Endothelial cell (in vitro differentiated cells): Measurements from ENCODE around the gene IL5RA. TPM values are rescaled to one million over a fixed set of nuclear protein-coding genes. Genes with fewer than 3 reads are reported as not detected.

Experiments used
- DNase-seq: peaks from one replicate; pipeline ENCODE4 v3.0.0; 2021; ENCODE audit warnings: low spot score
- H3K27ac Mint-ChIP-seq: one replicate; pipeline ENCODE4 v1.8.0; 2021; ENCODE audit warnings: mixed read lengths, inconsistent platforms; ENCODE audit not compliant: unreplicated experiment
- H3K27me3 Mint-ChIP-seq: one replicate; pipeline ENCODE4 v1.8.0; 2021; ENCODE audit warnings: mild to moderate bottlenecking, moderate library complexity, mixed read lengths, inconsistent platforms; ENCODE audit not compliant: unreplicated experiment
- H3K36me3 Mint-ChIP-seq: one replicate; pipeline ENCODE4 v1.8.0; 2021; ENCODE audit warnings: mild to moderate bottlenecking, low read depth, mixed read lengths, inconsistent platforms; ENCODE audit not compliant: unreplicated experiment
- H3K4me1 Mint-ChIP-seq: one replicate; pipeline ENCODE4 v1.8.0; 2021; ENCODE audit warnings: mild to moderate bottlenecking, mixed read lengths, inconsistent platforms; ENCODE audit not compliant: unreplicated experiment
- H3K4me3 Mint-ChIP-seq: one replicate; pipeline ENCODE4 v1.8.0; 2021; ENCODE audit warnings: mild to moderate bottlenecking, mixed read lengths, inconsistent platforms; ENCODE audit not compliant: unreplicated experiment
- H3K9me3 Mint-ChIP-seq: one replicate; pipeline ENCODE4 v1.8.0; 2021; ENCODE audit warnings: mixed read lengths, inconsistent platforms; ENCODE audit not compliant: unreplicated experiment
- total RNA-seq: library from RNA; stranded (reverse); fragmentation: NEBNext Ultra II Directional; extraction: Animal tissue kit (Norgen Biotek cat#: 25700); gene quantifications from one replicate; pipeline ENCODE4 v1.2.1, GENCODE V29; 2021; ENCODE audit not compliant: unreplicated experiment
- TF ChIP-seq, protein P1 (sequence below): fragments of 200-600 bp; sonication (generic); IDR thresholded peaks from one replicate; pipeline ENCODE4 v1.5.0; 2021; ENCODE audit warnings: antibody characterized with exemption; ENCODE audit not compliant: unreplicated experiment

IL5RA gene
- total RNA-seq, 1 donor from 2014 or later: not detected

GRCh38 chr3:3053974-3054373, 56.2 kb downstream of the IL5RA start:
- peaks cover 5% of the 10 kb centered on the region for H3K27me3 Mint-ChIP-seq
- peaks cover 22% of the 10 kb centered on the region for H3K9me3 Mint-ChIP-seq
- no peak overlapping the region for H3K4me3 Mint-ChIP-seq
- H3K27ac Mint-ChIP-seq: no peak overlapping the region
- DNase-seq: no peak
- peaks cover 6% of the 10 kb centered on the region for H3K36me3 Mint-ChIP-seq
- H3K4me1 Mint-ChIP-seq: no peaks in the 10 kb centered on the region
- TF ChIP-seq, protein P1, sequence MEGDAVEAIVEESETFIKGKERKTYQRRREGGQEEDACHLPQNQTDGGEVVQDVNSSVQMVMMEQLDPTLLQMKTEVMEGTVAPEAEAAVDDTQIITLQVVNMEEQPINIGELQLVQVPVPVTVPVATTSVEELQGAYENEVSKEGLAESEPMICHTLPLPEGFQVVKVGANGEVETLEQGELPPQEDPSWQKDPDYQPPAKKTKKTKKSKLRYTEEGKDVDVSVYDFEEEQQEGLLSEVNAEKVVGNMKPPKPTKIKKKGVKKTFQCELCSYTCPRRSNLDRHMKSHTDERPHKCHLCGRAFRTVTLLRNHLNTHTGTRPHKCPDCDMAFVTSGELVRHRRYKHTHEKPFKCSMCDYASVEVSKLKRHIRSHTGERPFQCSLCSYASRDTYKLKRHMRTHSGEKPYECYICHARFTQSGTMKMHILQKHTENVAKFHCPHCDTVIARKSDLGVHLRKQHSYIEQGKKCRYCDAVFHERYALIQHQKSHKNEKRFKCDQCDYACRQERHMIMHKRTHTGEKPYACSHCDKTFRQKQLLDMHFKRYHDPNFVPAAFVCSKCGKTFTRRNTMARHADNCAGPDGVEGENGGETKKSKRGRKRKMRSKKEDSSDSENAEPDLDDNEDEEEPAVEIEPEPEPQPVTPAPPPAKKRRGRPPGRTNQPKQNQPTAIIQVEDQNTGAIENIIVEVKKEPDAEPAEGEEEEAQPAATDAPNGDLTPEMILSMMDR: no peak

GRCh38 chr3:3038201-3038991, 71.8 kb downstream of the IL5RA start:
- TF ChIP-seq, protein P1: no peak
- H3K27ac Mint-ChIP-seq: no peak overlapping the region
- peaks cover 11% of the 10 kb centered on the region for H3K27me3 Mint-ChIP-seq
- DNase-seq: no peak
- H3K4me3 Mint-ChIP-seq: peak overlapping the region; percentile 34
- H3K9me3 Mint-ChIP-seq: peaks cover 40% of the 10 kb centered on the region
- H3K36me3 Mint-ChIP-seq: peaks cover 6% of the 10 kb centered on the region
- no peaks in the 10 kb centered on the region for H3K4me1 Mint-ChIP-seq

DNA sequence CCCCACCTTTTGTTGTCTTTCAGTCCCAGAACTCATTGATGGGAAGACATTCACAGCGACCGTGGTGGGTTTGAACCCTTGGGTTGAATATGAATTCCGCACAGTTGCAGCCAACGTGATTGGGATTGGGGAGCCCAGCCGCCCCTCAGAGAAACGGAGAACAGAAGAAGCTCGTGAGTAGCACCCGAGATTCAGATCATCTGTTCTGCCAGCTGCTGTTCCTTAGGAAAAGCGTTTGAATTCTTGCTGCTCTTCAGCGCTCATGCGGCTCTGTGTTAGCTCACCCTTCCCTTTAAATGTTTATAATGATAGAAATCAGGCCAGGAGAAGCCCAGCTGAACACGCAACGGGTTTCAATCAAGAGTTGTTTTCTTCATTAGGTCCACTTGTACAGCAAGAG, 73.0 kb downstream of the IL5RA start:
- H3K27me3 Mint-ChIP-seq: peaks cover 11% of the 10 kb centered on the region
- no peak overlapping the region for H3K27ac Mint-ChIP-seq
- TF ChIP-seq, protein P1: no peak
- no peak for DNase-seq
- no peak overlapping the region for H3K4me3 Mint-ChIP-seq
- H3K4me1 Mint-ChIP-seq: no peaks in the 10 kb centered on the region
- H3K9me3 Mint-ChIP-seq: peaks cover 42% of the 10 kb centered on the region
- H3K36me3 Mint-ChIP-seq: peaks cover 6% of the 10 kb centered on the region

- Mint-ChIP-seq H3K27me3 (peaks cover 2% of the 10 kb centered on the region), H3K4me3 (no peak overlapping the region), H3K4me1 (no peaks in the 10 kb centered on the region), H3K9me3 (peaks cover 26% of the 10 kb centered on the region), H3K27ac (no peak overlapping the region), H3K36me3 (peaks cover 10% of the 10 kb centered on the region)
- no peak for DNase-seq
- TF ChIP-seq, protein P1: no peak
Measured at GRCh38 chr3:3031326-3031725, 78.8 kb downstream of the IL5RA start.

GRCh38 chr3:3027976-3028567, 82.1 kb downstream of the IL5RA start:
- TF ChIP-seq, protein P1: no peak
- peaks cover 27% of the 10 kb centered on the region for H3K9me3 Mint-ChIP-seq
- H3K4me3 Mint-ChIP-seq: no peak overlapping the region
- no peak overlapping the region for H3K27ac Mint-ChIP-seq
- peaks cover 3% of the 10 kb centered on the region for H3K36me3 Mint-ChIP-seq
- no peaks in the 10 kb centered on the region for H3K4me1 Mint-ChIP-seq
- DNase-seq: no peak
- no peaks in the 10 kb centered on the region for H3K27me3 Mint-ChIP-seq
